ENCODE data around the gene TPX2.

Gene TPX2

DNA sequence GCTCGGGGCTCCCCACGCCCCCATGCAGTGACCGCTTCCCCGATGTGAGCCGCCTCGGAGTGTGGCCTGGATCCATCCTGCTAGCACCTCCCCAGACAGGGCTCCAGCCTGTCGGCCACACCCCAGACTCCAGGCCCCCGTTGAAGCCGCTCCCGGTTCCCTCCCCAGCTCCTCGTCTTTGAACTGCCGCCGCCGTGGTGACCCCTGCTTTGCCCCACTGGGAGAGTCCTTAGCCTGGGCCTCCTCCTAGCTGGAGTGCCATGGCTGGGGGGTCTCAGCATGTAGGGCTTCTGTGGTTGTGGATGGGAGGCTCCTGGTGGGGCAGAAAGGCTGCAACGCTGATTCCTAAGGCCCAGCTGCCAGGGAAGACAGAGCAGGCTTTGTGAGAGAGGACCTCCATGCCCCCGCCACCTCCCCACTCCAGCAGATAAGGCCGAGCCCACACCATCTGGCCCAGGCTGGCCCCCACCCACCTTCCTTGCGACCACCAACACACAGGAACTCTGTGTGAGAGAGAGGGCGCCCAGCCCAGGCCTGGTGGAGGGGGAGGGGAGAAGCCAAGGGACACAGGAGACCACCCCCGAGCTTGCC is 94.9 kb downstream of the TPX2 start:
- DNase-seq, result no peak

DNA sequence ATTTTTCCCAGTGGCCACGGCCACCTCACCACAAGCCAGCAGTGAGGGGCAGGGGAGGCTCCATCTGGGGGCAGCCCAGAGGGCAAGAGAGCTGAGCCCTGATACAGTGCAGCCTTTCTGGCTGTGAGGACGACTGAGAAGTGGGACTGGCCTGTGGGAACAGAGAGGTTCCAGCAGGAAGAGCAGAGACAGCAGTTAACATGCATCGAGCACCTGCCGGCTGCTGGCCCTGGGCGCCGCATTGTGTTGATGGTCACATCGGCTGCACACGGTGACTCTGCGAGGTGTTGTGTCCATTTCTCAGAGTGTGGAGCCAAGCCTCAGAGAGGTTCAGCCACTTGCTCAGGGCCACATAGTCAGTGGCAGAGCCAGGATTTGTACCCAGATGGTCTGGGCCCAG is 96.5 kb downstream of the TPX2 start:
- DNase-seq, result no peak

DNA sequence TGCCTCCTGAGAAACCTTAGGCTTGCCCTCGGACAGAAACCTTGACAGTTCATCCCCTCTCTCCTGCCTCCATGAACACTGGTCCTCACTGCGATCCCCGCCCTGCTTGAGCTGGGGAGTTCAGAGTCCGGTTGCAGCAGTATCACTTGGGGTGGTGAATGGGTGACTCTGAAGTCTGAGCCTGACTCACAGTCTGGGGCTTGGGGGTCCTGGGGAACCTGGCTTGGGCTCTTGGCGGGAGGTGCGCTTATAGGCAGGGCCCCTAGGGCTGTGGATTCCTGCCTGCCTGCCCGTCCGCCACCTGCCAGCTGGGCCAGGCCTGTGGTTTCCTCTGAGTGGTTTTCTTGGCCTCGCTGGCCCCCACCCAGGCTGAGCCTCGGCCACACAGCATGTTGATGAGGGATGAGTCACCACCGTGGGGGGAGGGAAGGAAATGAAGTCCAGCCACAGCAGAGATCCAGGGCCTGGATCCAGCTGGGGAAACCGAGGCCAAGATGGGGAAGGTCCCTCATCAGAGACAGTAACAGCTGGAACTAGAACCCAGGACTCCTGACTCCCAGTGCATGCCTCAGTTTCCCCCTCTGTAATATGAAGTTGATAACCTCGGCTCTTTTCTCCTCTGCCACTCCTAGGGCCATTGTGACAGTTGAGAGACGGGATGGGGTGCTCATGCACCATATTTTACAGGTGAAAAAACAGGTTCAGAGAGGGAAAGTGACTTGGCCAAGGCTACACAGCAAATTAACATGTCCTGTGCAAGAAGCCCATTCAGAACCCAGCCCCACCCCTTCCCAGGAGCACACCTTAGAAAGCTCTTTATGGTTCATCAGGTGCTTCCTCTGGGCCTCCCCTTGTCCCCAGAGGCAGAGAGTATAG is 97.1 kb downstream of the TPX2 start:
- no peak for DNase-seq

DNA sequence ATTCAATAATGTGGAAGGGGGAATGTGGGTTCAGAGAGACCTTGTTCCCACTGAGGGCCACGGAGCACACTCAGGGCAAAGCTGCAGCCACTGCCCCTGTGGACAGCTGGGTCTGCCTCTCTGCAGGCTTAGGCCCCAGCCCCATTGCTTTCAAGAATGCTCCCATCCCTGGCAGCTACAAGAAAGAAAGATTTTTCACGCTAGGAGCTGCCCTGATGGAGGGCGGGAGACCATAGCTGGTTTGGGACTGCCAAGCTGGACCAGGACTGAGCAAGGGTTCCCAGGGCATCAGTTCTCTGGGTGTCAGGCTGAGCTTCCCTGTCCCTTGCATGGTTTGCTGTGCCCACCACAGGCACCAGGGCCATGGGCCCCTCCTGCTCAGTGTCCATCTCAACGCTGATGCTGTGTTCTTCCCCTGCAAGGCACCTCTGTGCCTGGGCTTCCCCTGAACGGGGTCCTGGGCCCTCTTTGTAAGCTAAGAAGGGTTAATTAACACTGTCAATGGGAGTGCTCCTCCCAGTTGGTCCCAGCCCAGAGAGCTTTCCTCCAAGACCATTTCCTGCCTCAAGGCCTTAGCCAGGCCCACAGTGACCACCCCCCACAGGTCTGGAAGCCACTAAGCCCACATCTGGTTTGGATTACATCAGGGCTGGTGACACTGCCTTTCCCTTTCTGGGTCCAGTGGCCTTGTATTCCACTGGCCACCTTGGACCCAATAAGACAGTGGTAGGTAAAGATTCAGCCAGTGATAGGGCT is 97.9 kb downstream of the TPX2 start:
- no peak for DNase-seq

DNA sequence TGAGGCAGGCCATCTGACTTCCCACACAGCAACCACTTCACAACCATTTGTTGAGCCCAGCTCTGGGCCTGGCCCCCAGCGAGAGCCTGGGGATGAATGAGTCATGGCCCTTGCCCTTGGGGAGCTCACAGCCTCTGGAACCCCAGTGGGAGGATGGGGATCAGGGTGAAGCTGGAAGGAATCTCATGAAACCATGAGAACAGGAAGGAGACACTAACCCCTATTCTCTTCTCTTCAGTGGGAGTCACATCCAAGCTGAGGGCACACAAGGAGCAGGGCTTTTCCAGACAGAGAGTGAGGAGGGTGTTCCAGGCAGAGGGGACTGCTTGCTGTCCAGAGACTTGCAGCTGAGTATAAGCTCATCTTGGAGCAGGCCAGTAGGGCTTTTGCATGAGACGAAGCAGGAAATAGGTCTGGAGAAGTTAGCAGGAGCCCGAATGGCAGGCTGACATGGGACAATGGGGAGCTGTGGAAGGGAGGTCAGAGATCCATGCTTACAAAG is 98.9 kb downstream of the TPX2 start:
- DNase-seq, result no peak

DNA sequence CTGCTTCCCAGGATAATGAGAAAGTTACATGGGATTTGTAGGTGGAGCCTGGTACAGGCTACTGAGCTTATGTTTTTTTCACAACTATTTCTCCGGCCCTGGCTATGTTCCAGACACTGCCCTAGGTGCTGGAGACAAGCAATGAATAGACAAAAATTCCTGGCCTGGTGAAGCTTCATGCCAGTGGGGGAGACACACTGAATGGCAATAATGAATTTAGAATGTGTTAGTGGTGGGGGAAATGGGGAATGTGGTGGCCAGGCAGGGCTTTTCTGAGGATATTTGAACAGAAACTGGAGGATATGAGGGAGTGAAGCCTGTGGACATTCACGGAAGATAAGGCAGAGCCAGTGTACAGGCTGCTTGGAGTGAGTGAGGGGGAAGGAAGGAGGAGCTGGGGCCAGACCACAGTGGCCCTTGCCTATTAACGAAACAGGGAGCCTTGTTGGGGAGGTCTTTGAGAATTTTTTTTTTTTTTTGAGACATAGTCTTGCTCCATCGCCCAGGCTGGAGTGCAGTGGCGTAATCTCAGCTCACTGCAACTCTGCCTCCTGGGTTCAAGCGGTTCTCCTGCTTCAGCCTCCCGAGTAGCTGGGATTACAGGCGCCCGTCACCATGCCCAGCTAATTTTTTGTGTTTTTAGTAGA is 99.7 kb downstream of the TPX2 start:
- no peak for DNase-seq

DNA sequence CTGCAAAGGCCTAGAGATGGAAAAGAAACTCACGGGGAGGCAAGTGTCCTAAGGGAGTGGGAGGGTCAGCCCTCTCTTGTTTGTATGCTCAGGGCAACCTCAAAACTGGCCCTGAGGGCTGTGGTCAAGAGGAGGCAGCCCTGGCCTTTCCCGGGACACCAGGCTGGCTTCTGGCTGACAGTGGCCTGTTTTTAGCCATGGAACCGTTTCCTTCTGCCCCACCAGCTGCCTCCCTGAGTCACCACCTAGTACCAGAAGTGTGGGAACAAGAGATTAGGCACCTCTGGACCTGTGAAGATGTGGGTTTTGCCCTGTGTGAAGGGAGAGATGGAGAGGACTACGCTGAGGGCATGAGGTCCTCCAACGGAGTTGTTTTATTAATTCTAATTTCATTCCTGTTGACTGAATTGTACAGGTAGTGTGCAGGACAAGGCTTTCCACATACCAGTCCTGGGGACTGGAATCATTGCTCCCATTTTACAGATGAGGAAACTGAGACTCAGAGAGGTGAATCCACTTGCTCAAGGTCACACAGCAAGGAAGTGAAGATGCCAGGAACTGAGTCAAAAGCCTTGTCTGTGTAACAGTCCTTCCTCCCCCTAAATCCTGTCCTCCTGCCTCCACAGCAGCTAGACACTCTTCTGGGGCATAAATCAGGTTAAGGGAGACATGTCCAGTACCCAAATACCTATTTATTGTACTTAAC is 100.8 kb downstream of the TPX2 start:
- DNase-seq, result no peak

DNA sequence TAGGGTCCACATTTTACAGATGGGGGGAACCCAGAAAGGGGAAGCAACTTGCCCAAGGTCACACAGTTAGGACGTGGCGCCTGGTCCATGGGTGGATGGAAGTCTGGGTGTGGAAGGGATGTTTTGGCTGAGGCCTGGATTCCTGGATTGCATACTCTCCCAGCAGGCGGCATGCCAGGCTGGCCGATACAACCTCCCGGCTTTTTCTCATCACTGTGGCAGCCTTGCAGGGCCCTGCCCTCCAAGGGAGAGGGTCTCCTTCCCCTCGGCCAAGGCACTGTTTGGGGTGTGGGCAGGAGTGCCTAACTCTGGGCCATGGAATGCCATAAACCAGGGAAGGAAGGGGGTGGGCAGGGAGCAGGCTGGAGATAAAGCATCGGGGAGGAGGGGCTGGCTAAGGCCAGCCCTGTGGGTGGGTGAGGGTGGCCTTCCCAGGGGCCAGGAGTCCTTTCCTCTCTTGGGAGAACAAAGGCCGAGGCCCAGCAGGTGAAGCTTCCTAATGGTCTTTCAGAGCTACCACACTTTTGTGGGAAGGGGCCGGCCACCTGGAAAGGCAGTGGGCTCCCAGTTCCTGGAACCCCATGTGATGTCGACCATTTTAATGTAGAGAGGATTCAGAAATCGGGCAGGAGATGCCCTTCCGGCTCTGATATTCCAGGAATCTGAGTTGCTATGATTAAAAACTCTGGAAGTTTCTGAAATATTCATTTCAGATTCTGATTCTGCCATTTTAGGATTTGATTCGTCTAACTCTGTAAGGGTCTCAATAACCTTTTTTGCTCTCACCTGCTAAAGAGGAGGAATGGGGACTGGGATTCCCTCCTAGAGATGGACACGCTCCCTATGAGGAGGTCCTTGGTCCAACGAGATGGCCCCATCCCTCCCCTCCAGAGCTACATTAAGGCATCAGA is 102.1 kb downstream of the TPX2 start:
- DNase-seq, result no peak

DNA sequence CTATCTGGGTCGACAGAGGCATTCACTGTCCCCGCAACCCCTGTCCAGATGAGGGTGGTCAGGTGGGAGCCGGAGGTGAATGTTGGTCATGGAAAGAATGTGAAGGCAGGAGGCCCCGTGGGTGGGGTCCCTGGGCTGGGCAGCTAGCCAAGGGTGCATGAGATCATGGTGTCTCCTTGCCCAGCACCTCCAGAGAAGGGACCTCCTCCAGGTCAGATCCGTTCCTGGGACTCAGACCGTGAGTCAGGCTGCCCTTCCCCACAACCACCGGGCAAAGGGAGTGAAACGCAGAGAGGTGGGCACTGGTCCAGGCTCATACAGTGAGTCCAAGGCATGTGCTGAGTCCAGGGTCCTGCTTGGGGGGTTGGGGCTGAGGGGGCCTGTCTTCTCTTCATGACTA is 102.8 kb downstream of the TPX2 start:
- DNase-seq, result no peak

DNA sequence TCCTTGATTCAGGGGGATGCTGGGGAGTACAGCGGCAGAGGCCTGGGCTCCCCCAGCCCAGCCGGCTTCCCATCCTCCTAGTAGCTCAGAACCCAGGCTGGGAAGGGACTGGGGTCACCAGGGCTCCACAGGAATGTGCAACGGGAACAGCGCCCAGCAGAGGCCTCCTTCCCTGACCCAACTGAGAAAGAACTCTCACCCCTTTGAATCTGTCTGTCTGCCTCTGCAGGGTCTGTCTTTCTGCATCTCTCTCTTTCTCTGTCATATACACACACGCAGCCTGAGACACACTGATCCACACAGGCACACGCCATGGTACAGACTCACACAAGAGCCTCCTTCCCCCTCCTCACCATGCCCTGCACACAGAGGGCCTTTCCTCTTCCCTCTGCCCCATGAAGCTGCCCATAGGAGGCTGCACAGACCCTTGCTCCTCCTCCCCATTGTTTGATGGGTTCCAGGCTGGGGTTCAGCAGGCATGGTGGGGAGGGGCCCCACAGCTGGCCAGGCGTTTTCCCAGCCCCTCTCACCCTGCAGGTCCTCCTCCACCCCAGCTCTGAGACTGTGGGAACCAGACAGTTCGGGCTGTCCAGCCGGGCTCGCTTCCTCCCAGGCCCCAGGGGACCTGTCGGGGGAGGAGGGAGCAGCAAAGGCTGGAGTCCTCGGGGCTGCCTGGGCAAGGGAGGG is 103.5 kb downstream of the TPX2 start:
- no peak for DNase-seq

DNA sequence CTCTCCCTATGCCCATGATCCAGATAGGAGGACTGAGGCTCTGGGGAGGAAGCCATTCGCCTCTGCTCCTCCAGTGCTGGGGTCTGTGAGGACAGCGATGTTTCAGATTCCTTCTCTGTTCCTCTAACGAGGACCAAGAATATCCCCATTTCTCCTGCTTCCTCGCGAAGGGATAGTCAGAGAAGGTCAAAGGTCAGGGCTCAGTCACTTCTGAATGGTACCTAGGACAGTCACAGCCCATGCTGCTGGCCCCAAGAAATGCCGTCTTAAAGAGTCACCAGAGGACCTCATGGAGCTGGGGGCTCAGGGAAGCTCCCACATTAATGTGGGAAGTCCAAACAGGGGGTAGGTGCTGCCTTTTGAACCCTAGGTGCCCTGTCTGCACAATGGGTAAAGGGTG is 104.2 kb downstream of the TPX2 start:
- no peak for DNase-seq

DNA sequence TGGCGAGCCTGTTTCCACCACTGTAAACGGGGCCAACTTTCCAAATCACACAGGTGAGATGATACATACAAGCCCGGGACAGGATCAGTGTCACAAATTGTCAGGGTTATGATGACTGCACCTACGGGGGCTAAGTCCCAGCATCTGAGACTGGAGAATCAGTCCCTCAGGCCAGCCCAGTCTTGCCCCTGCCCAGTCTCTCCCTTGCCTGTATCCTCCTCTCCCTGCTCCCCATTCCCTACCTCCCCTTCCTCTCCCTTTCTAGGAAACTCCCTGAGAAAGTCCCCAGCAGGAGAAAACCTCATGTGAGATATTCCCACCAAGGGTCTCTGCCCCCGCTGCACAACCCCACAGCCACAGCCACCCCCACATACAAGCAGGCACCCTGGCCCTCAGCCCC is 104.8 kb downstream of the TPX2 start:
- DNase-seq, result no peak

DNA sequence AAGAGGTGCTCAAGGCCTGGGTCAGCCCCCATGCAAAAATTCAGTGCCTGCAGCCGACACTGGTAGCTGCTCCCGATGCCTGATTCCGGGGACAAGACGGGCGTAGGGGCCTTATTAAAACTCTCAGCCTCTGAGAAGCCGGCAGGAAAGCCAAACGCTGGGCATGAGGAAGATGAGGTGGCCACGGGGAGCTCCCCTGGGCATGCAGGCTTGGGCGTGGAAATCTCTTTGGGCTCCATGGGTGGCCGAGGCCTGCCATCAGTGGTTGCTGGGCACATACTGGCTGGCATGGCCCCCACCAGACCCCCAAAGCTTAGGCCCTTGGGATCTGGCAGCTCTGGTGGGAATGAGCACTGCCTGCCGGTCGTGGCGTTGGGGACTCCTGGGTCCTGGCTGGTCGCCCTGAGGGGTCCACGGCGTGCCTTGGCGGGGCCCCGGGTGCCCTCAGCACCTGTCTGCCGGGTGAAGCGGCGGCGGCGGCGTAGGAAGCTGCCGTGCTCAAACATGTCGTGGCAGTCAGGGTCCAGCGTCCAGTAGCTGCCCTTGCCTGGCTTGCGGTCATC is 105.7 kb downstream of the TPX2 start:
- DNase-seq, result no peak

DNA sequence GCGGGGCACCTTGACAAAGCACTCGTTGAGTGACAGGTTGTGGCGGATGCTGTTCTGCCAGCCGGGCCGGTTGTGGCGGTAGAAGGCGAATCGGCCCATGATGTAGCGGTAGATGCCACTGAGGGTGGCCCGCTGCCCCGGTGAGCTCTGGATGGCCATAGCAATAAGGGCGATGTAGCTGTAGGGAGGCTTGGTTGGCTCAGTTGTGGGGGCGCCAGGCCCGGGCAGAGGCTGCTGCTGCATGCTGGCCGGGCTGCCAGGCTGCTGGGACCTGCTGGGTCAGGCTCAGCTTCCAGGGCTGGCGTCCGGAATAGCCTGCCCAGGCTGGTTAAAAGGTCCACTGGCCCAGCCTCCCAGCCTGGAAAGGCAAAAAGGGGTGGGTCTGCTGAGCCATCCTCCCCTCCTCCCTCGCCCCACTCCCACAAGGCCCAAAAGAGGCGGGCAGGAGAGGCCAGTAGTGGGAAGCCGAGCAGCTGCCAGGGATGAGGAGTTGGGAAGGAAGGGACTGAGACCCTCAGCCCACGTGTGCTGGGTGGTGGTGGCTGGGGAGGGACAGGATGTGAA is 106.3 kb downstream of the TPX2 start, which contains the start of gene FOXS1:
TSS of gene FOXS1 (minus strand) at position 305 of the 564 bp plus-strand sequence. CDS start at position 243, 62 bp downstream.
- no peak for DNase-seq

DNA sequence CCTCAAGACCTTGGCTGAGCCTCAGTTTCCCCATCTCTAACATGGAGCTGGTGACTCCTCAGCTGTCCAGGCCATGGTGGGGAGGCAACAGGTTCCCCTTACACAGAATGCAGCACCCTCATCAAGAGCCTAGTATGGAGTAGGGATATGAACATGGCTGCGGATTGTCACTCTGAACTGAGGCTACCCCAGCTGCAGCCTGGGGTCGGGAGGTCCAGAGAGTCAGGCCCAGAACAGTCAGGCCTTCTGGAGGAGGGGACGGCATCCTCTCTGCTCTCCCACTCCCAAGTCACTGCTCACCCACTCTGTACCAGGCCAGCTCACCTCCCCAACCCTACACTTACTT is 107.7 kb downstream of the TPX2 start:
- DNase-seq, result no peak

DNA sequence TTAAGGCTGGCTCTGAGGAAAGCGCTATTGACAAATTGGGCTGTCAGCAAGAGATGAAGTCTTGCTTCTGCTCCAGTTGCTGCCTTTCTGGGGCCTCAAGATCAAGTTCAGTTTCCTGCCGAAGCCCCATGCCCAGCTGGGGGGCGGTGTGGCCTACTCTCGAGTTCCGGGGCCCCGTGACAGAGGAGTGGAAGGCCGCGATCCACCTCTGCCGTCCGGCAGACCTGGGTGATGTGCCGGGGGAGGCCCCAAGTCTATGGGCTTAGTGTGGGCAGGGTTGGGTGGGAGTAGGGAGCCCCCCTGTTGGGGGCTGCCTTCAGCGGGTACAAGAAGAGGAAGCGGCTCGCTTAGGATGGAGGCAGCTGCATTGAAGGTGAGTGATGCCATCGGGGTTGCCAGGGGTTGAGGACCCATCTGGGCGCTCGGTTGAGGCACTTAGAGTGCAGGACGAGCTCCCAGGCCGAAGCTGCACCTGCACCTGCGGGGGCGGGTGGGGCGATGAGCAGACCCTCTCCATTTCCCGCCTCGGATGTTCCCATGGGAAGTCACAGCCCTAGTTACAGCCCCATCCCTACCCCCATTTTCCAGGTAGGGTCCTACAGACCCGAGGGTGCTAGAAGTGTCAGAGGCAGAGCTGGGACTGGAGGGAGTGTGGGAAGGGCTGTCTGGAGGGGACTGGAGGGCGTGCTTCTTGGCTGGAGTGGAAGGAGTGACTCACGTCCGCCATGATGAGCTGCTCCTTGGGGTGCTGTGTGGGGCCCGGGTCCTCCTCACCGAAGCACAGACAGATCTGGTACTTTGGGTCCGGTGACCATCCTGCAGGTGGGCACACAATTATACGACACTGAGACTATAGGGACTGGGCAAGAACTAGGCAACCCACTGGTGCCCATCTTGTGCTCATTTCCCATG is 109.3 kb downstream of the TPX2 start:
- DNase-seq, result no peak

DNA sequence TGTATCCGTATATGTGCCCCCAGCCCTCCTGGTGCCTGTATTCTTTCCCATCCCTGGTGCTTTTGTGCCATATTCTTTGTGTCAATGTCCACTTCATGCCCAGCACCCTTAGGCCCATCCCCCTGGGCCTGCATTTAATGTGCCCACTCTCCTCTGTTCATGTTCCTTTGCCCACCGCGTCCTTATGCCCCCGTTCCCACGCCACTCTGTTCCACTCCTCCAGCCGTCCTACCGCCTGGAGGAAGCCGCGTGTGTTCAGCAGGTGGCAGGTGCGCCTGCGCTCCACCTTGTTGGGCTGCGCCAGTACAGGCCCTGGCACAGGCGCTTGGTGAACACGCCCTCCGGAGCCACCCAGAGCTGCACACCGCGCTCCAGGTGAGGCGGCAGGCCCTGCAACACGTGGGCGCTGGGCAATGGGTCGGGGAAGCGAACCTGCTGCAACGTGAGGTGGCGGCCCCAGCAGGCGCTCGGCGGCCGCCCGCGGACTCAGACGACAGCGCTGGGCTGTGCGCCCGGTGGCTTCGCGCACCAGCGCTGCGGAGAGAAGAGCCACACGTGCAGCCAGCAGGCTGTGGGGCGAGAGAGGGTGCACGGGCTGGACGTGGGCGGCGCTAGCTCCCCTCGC is 110.3 kb downstream of the TPX2 start:
- DNase-seq, result no peak

Data from NCI-H2081 treated with DMSO at 0.1 percent for 48 hours (cell line).